ENCODE results near the gene TSPAN15.

TSPAN15 gene

GRCh38 chr10:69553328-69553727 is 102.1 kb downstream of the TSPAN15 start:
- no peak for DNase-seq (ENCODE audit: low read depth)

DNA sequence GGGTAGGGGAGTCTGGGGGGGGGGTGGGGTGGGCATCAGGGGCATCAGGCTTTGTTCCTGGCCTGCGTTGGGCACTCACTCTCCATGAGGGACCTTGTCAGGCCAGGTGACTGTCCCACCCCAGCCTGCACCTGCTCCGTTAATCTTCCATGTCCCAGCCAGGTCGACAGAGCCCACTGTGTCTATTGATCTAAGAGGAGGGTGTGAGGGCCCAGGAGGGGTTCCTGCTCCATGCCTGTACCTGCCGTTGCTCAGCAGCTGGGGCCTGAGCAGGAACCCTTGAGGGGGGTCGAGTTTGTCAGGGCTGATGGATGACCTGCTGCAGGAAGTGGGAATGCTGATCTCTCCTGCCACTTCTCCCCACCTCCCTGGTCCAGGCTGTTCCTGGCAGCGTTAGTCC is 103.3 kb downstream of the TSPAN15 start:
- DNase-seq (ENCODE audit: low read depth): no peak
